Spleen (tissue), 11 donors: ENCODE measurements around the gene CREBZF. TPM values are rescaled to one million over a fixed set of nuclear protein-coding genes. Genes with fewer than 3 reads are reported as not detected.
A peak's percentile ranks its signal among the peaks of the same experiment; 100 is the strongest.

Experiments used
- DNase-seq: peaks from one replicate; pipeline ENCODE4 v3.0.0-alpha.2; 2020
- H3K27ac ChIP-seq, 8 donors: fragments of 200-600 bp; sonication (generic) in 7 of 8; 1 replicate in 4 of 8; 2 replicates in 4 of 8; pipeline versions ENCODE4 v1.5.0 to v1.8.0; 2016 to 2021; ENCODE audit warnings: inconsistent platforms in 4 of 8, mild to moderate bottlenecking in 4 of 8, moderate library complexity in 1 of 8
- H3K27me3 ChIP-seq, 7 donors: fragments of 200-600 bp; sonication (generic) in 6 of 7; replicated peaks in 1 of 7; 1 replicate in 4 of 7; 2 replicates in 3 of 7; pipeline versions ENCODE4 v1.5.0 to v1.8.0; 2016 to 2021; ENCODE audit warnings: inconsistent platforms in 3 of 7, mild to moderate bottlenecking in 1 of 7
- H3K36me3 ChIP-seq, 6 donors: fragments of 200-600 bp; sonication (generic) in 5 of 6; 1 replicate in 4 of 6; 2 replicates in 2 of 6; pipeline versions ENCODE4 v1.5.0 to v1.8.0; 2016 to 2021; ENCODE audit warnings: inconsistent platforms in 2 of 6
- H3K4me1 ChIP-seq, 6 donors: fragments of 200-600 bp; sonication (generic) in 5 of 6; 1 replicate in 3 of 6; 2 replicates in 3 of 6; pipeline versions ENCODE4 v1.5.0 to v1.8.0; 2016 to 2021; ENCODE audit warnings: inconsistent platforms in 3 of 6
- H3K4me3 ChIP-seq, 8 donors: fragments of 200-600 bp; sonication (generic) in 7 of 8; 1 replicate in 4 of 8; 2 replicates in 4 of 8; pipeline versions ENCODE4 v1.5.0 to v1.8.0; 2016 to 2021; ENCODE audit warnings: inconsistent platforms in 4 of 8, mild to moderate bottlenecking in 4 of 8, moderate library complexity in 2 of 8
- H3K9me3 ChIP-seq, 8 donors: fragments of 200-600 bp; sonication (generic) in 7 of 8; 1 replicate in 4 of 8; 2 replicates in 4 of 8; pipeline versions ENCODE4 v1.5.0 to v1.8.0; 2016 to 2021; ENCODE audit warnings: inconsistent platforms in 4 of 8
- POLR2A ChIP-seq, 3 donors: fragments of 450-650 bp; IDR thresholded peaks; one replicate each; pipeline ENCODE4 v1.5.1; 2017; ENCODE audit warnings: antibody characterized with exemption in 3 of 3, mild to moderate bottlenecking in 1 of 3
- POLR2AphosphoS5 ChIP-seq, 3 donors: sonication (generic); formaldehyde crosslinking; IDR thresholded peaks; one replicate each; pipeline ENCODE4 v1.5.1; 2017; ENCODE audit warnings: antibody characterized with exemption in 3 of 3
- WGBS, 5 donors: extraction: QIAGEN DNeasy Blood & Tissue Kit in 3 of 5; methylation state at CpG; one replicate each; pipeline versions ENCODE4 v1.1.5 to v1.1.7; 2013 to 2018; 5-methylcytosine and 5-hydroxymethylcytosine counted together
- intact Hi-C: fragments of 100-400 bp; cut with DNase I; formaldehyde crosslinking; loops from one replicate; pipeline ENCODE4 v1.15.0; 2023; ENCODE audit warnings: low total_unique reads
- polyA plus RNA-seq, 3 donors: library from polyadenylated mRNA; stranded (reverse); fragments of 200-250 nt; gene quantifications; one replicate each; pipeline ENCODE4 v1.2.1, GENCODE V29; 2013
- total RNA-seq, 7 donors: library from RNA; depleted of rRNA in 3 of 7; stranded (reverse); fragments of >200 nt in 3 of 7; fragmentation: NEBNext Ultra II Directional in 4 of 7; extraction: Animal tissue kit (Norgen Biotek cat#: 25700) in 4 of 7; gene quantifications; one replicate each; pipeline versions ENCODE4 v1.1.0 to v1.2.1, GENCODE V29; 2016 to 2021
- TF ChIP-seq, protein P1 (sequence below), 11 experiments: fragments of 200-600 bp in 7 of 11; fragments of 450-650 bp in 4 of 11; sonication (generic) in 4 of 11; IDR thresholded peaks in 8 of 11; conservative IDR thresholded peaks in 3 of 11; 1 replicate in 7 of 11; 2 replicates in 4 of 11; pipeline versions ENCODE4 v1.4.0 to v1.8.0; 2016 to 2021; ENCODE audit warnings: antibody characterized with exemption in 11 of 11, inconsistent platforms in 4 of 11, mild to moderate bottlenecking in 1 of 11
- donor health status: healthy with polysubstance abuse.
- donor health status: DM: no; HTN: no; CAD: no; lungs with moderate emphysema.
- donor health status: DM: no; HTN: no; CAD: no.
- donor health status: Bipolar disorder and iron deficiency.
- donor health status: healthy.
- donor health status: DM: no; HTN: no; CAD: no.
- donor health status: DM: yes; HTN: yes; CAD: no.

CREBZF gene
- total and polyA plus RNA-seq, 10 donors, result 24.3 to 111 (median 55.4) TPM

GRCh38 chr11:85663080-85663752 lies 1.7 kb downstream of the CREBZF start:
- Histone ChIP-seq H3K4me3 (peak overlapping the region; percentile 74 to 94 (median 86)), H3K36me3 (peaks cover 0 to 41% (median 11%) of the 10 kb centered on the region in 6 donors), H3K9me3 (no peaks in the 10 kb centered on the region), H3K27me3 (no peaks in the 10 kb centered on the region), H3K27ac (peak overlapping the region; percentile 98 to 99 (median 98)), H3K4me1 (peaks cover 40 to 66% (median 59%) of the 10 kb centered on the region in 6 donors)
- intact Hi-C loops, result no loop called here
- DNase-seq, result no peak
- 4 to 10% (median 7%) methylated on average over 10 of the region's 10 CpGs for WGBS, 5 donors
- no peak for TF ChIP-seq POLR2AphosphoS5 (IDR thresholded peaks at IDR 0.05)
- TF ChIP-seq, protein P1, sequence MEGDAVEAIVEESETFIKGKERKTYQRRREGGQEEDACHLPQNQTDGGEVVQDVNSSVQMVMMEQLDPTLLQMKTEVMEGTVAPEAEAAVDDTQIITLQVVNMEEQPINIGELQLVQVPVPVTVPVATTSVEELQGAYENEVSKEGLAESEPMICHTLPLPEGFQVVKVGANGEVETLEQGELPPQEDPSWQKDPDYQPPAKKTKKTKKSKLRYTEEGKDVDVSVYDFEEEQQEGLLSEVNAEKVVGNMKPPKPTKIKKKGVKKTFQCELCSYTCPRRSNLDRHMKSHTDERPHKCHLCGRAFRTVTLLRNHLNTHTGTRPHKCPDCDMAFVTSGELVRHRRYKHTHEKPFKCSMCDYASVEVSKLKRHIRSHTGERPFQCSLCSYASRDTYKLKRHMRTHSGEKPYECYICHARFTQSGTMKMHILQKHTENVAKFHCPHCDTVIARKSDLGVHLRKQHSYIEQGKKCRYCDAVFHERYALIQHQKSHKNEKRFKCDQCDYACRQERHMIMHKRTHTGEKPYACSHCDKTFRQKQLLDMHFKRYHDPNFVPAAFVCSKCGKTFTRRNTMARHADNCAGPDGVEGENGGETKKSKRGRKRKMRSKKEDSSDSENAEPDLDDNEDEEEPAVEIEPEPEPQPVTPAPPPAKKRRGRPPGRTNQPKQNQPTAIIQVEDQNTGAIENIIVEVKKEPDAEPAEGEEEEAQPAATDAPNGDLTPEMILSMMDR (IDR thresholded peaks at IDR 0.05 in 8 of 11, conservative IDR thresholded peaks at IDR 0.05 in 3 of 11), result no peak
- TF ChIP-seq POLR2A (IDR thresholded peaks at IDR 0.05), result no peak

- WGBS, 5 donors, result 14 to 21% (median 15%) methylated on average over 4 of the region's 4 CpGs
- intact Hi-C loops, result no loop called here
- H3K27ac ChIP-seq, result no peak overlapping the region
- H3K4me3 ChIP-seq, result peak overlapping the region in 7 of 8 donors; percentile 8 to 91 (median 84)
- H3K4me1 ChIP-seq, result peaks cover 43 to 77% (median 66%) of the 10 kb centered on the region in 6 donors
- no peaks in the 10 kb centered on the region for H3K9me3 ChIP-seq
- no peak for DNase-seq
- peaks cover 0 to 52% (median 16%) of the 10 kb centered on the region in 6 donors for H3K36me3 ChIP-seq
- TF ChIP-seq POLR2AphosphoS5 (IDR thresholded peaks at IDR 0.05), result no peak
- TF ChIP-seq POLR2A (IDR thresholded peaks at IDR 0.05), result no peak
- TF ChIP-seq, protein P1 (IDR thresholded peaks at IDR 0.05 in 8 of 11, conservative IDR thresholded peaks at IDR 0.05 in 3 of 11), result no peak
- no peaks in the 10 kb centered on the region for H3K27me3 ChIP-seq
Measured at GRCh38 chr11:85661972-85662664, 2.8 kb downstream of the CREBZF start.

- Histone ChIP-seq H3K4me1 (peaks cover 40 to 95% (median 64%) of the 10 kb centered on the region in 6 donors), H3K27ac (no peak overlapping the region), H3K27me3 (no peaks in the 10 kb centered on the region), H3K36me3 (peaks cover 0 to 90% (median 33%) of the 10 kb centered on the region in 6 donors), H3K4me3 (no peak overlapping the region), H3K9me3 (no peaks in the 10 kb centered on the region)
- WGBS, 5 donors, result 71 to 78% (median 75%) methylated on average over 1 of the region's 1 CpG
- DNase-seq, result no peak
- intact Hi-C loops, result no loop called here
- TF ChIP-seq POLR2AphosphoS5 (IDR thresholded peaks at IDR 0.05), result no peak
- TF ChIP-seq, protein P1 (IDR thresholded peaks at IDR 0.05 in 8 of 11, conservative IDR thresholded peaks at IDR 0.05 in 3 of 11), result no peak
- no peak for TF ChIP-seq POLR2A (IDR thresholded peaks at IDR 0.05)
Measured at GRCh38 chr11:85658180-85658579, 6.7 kb downstream of the CREBZF start.

DNA sequence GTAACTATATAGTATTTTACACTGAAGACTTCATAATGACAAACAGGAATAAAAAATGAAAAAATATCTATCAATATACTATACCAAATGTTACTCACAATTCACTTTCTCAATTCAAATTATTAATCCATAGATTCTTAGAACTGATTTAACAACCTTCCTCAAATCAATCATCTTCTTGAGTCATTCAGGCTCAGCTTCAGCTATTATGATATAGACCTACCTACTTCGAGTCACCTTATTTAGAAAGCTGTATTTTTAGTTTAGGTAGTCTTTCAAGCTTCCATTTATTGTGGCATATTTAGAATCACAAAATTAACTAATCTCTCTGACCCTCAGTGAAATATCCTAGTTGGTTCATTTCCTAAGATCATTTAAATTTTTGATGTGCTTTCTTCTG lies 8.2 kb downstream of the CREBZF start:
- H3K4me1 ChIP-seq, result peaks cover 32 to 95% (median 55%) of the 10 kb centered on the region in 6 donors
- intact Hi-C loops, result no loop called here
- H3K9me3 ChIP-seq, result no peaks in the 10 kb centered on the region
- H3K27ac ChIP-seq, result no peak overlapping the region
- no peak for DNase-seq
- H3K4me3 ChIP-seq, result no peak overlapping the region
- no peak for TF ChIP-seq POLR2A (IDR thresholded peaks at IDR 0.05)
- 87 to 94% (median 92%) methylated on average over 1 of the region's 1 CpG for WGBS, 5 donors
- peaks cover 0 to 93% (median 33%) of the 10 kb centered on the region in 6 donors for H3K36me3 ChIP-seq
- H3K27me3 ChIP-seq, result no peaks in the 10 kb centered on the region
